Measurements from ENCODE around the gene L3HYPDH. TPM values are rescaled to one million over a fixed set of nuclear protein-coding genes. Genes with fewer than 3 reads are reported as not detected.
A peak's percentile ranks its signal among the peaks of the same experiment; 100 is the strongest.

The L3HYPDH gene
- total and polyA plus RNA-seq, 2 of the 13 experiments (the other 11 are each of a cell fraction or from before 2014, with no cell fraction given), result 30.5 to 36.6 TPM

- TF ChIP-seq, protein P1, sequence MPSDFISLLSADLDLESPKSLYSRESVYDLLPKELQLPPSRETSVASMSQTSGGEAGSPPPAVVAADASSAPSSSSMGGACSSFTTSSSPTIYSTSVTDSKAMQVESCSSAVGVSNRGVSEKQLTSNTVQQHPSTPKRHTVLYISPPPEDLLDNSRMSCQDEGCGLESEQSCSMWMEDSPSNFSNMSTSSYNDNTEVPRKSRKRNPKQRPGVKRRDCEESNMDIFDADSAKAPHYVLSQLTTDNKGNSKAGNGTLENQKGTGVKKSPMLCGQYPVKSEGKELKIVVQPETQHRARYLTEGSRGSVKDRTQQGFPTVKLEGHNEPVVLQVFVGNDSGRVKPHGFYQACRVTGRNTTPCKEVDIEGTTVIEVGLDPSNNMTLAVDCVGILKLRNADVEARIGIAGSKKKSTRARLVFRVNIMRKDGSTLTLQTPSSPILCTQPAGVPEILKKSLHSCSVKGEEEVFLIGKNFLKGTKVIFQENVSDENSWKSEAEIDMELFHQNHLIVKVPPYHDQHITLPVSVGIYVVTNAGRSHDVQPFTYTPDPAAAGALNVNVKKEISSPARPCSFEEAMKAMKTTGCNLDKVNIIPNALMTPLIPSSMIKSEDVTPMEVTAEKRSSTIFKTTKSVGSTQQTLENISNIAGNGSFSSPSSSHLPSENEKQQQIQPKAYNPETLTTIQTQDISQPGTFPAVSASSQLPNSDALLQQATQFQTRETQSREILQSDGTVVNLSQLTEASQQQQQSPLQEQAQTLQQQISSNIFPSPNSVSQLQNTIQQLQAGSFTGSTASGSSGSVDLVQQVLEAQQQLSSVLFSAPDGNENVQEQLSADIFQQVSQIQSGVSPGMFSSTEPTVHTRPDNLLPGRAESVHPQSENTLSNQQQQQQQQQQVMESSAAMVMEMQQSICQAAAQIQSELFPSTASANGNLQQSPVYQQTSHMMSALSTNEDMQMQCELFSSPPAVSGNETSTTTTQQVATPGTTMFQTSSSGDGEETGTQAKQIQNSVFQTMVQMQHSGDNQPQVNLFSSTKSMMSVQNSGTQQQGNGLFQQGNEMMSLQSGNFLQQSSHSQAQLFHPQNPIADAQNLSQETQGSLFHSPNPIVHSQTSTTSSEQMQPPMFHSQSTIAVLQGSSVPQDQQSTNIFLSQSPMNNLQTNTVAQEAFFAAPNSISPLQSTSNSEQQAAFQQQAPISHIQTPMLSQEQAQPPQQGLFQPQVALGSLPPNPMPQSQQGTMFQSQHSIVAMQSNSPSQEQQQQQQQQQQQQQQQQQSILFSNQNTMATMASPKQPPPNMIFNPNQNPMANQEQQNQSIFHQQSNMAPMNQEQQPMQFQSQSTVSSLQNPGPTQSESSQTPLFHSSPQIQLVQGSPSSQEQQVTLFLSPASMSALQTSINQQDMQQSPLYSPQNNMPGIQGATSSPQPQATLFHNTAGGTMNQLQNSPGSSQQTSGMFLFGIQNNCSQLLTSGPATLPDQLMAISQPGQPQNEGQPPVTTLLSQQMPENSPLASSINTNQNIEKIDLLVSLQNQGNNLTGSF (CRISPR knock-in tag; IDR thresholded peaks at IDR 0.05), result peak; percentile 94
- TF ChIP-seq ETV5 (CRISPR knock-in tag; IDR thresholded peaks at IDR 0.05; ENCODE audit: borderline replicate concordance), result peak; percentile 65; the same call in 1 of the 2 replicates
- TF ChIP-seq ZNF234 (CRISPR knock-in tag; conservative IDR thresholded peaks at IDR 0.05), result peak; percentile 96; the same call in 1 of the 2 replicates
- no peak; the same call in 1 of the 2 replicates for TF ChIP-seq MIXL1 (CRISPR knock-in tag; IDR thresholded peaks at IDR 0.05)
- peak; percentile 90 for TF ChIP-seq ZSCAN30 (CRISPR knock-in tag; IDR thresholded peaks at IDR 0.05)
- peak; percentile 82 for TF ChIP-seq SAP130 (CRISPR knock-in tag; IDR thresholded peaks at IDR 0.05; ENCODE audit: low read depth)
- TF ChIP-seq FOSL1 (CRISPR knock-in tag; IDR thresholded peaks at IDR 0.05; ENCODE audit: borderline replicate concordance), result peak; percentile 59; the same call in 1 of the 2 replicates
- peak; percentile 100 for TF ChIP-seq MYC (CRISPR knock-in tag; IDR thresholded peaks at IDR 0.05; ENCODE audit: borderline replicate concordance)
- TF ChIP-seq, protein P2, sequence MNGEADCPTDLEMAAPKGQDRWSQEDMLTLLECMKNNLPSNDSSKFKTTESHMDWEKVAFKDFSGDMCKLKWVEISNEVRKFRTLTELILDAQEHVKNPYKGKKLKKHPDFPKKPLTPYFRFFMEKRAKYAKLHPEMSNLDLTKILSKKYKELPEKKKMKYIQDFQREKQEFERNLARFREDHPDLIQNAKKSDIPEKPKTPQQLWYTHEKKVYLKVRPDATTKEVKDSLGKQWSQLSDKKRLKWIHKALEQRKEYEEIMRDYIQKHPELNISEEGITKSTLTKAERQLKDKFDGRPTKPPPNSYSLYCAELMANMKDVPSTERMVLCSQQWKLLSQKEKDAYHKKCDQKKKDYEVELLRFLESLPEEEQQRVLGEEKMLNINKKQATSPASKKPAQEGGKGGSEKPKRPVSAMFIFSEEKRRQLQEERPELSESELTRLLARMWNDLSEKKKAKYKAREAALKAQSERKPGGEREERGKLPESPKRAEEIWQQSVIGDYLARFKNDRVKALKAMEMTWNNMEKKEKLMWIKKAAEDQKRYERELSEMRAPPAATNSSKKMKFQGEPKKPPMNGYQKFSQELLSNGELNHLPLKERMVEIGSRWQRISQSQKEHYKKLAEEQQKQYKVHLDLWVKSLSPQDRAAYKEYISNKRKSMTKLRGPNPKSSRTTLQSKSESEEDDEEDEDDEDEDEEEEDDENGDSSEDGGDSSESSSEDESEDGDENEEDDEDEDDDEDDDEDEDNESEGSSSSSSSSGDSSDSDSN (CRISPR knock-in tag; IDR thresholded peaks at IDR 0.05), result peak; percentile 96
- TF ChIP-seq HNF1B (CRISPR knock-in tag; IDR thresholded peaks at IDR 0.05), result peak; percentile 90
- peak; percentile 57; the same call in 1 of the 2 replicates for TF ChIP-seq ZNF737 (CRISPR knock-in tag; IDR thresholded peaks at IDR 0.05; ENCODE audit: borderline replicate concordance)
- no peak; the same call in 1 of the 2 replicates for TF ChIP-seq ZKSCAN8 (CRISPR knock-in tag; IDR thresholded peaks at IDR 0.05; ENCODE audit: borderline replicate concordance)
- peak; percentile 66 for TF ChIP-seq HNF4A (CRISPR knock-in tag; IDR thresholded peaks at IDR 0.05)
- TF ChIP-seq KAT2B (IDR thresholded peaks at IDR 0.05; ENCODE audit: borderline replicate concordance, low read depth, low read length), result no peak
- peak; percentile 63; the same call in 1 of the 2 replicates for TF ChIP-seq FOXM1 (CRISPR knock-in tag; IDR thresholded peaks at IDR 0.05)
- TF ChIP-seq SKI (IDR thresholded peaks at IDR 0.05; ENCODE audit: partially characterized antibody), result peak; percentile 22
- TF ChIP-seq THYN1 (CRISPR knock-in tag; IDR thresholded peaks at IDR 0.05; ENCODE audit: borderline replicate concordance, low read depth), result no peak
- peak; percentile 89 for TF ChIP-seq KDM4B (CRISPR knock-in tag; IDR thresholded peaks at IDR 0.05)
- TF ChIP-seq, protein P3, sequence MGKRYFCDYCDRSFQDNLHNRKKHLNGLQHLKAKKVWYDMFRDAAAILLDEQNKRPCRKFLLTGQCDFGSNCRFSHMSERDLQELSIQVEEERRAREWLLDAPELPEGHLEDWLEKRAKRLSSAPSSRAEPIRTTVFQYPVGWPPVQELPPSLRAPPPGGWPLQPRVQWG (CRISPR knock-in tag; IDR thresholded peaks at IDR 0.05; ENCODE audit: borderline replicate concordance, low read depth), result 0 out of 2 replicates have a peak, but pooled peaks have one; percentile 85
- TF ChIP-seq HNRNPK (IDR thresholded peaks at IDR 0.05; ENCODE audit: low read depth, low read length, poor library complexity, severe bottlenecking), result no peak
Measured at GRCh38 chr14:59483819-59484638, at the start of gene L3HYPDH, which contains the start of gene JKAMP (continued).
